Smooth muscle cell (in vitro differentiated cells): Measurements from ENCODE around the gene FCRLB. TPM values are rescaled to one million over a fixed set of nuclear protein-coding genes. Genes with fewer than 3 reads are reported as not detected.

ENCODE experiments used
- DNase-seq: peaks from one replicate; lab custom pipeline; 2025; ENCODE audit not compliant: unreplicated experiment; lab: John Stamatoyannopoulos, UW
- H2AFZ ChIP-seq: fragments of 200-600 bp; sonication (generic); 2 replicates; pipeline ENCODE4 v1.6.0; 2016; ENCODE audit warnings: antibody characterized with exemption, low read depth, mild to moderate bottlenecking
- H3F3A ChIP-seq: fragments of 200-600 bp; sonication (generic); 2 replicates; pipeline ENCODE4 v1.6.0; 2017; ENCODE audit warnings: antibody characterized with exemption, low read depth
- H3K27ac ChIP-seq: fragments of 200-600 bp; sonication (generic); 2 replicates; pipeline ENCODE4 v1.5.1; 2016; ENCODE audit warnings: low read depth, mild to moderate bottlenecking
- H3K27me3 ChIP-seq: fragments of 200-600 bp; sonication (generic); 2 replicates; pipeline ENCODE4 v1.6.1; 2016; ENCODE audit warnings: low read depth, mild to moderate bottlenecking
- H3K36me3 ChIP-seq: fragments of 200-600 bp; sonication (generic); 2 replicates; pipeline ENCODE4 v1.5.1; 2016; ENCODE audit warnings: low read depth
- H3K4me1 ChIP-seq: fragments of 200-600 bp; sonication (generic); 2 replicates; pipeline ENCODE4 v1.5.1; 2016; ENCODE audit warnings: low read depth
- H3K4me2 ChIP-seq: fragments of 200-600 bp; sonication (generic); 2 replicates; pipeline ENCODE4 v1.6.0; 2016; ENCODE audit warnings: mild to moderate bottlenecking
- H3K4me3 ChIP-seq: fragments of 200-600 bp; sonication (generic); 2 replicates; pipeline ENCODE4 v1.5.1; 2016; ENCODE audit warnings: mild to moderate bottlenecking
- H3K79me2 ChIP-seq: fragments of 200-600 bp; sonication (generic); 2 replicates; pipeline ENCODE4 v1.6.0; 2016; ENCODE audit warnings: low read depth, mild to moderate bottlenecking
- H3K9ac ChIP-seq: fragments of 200-600 bp; sonication (generic); 2 replicates; pipeline ENCODE4 v1.6.0; 2016; ENCODE audit warnings: low read depth
- H3K9me3 ChIP-seq: fragments of 200-600 bp; sonication (generic); replicated peaks from 2 replicates; pipeline ENCODE4 v1.5.1; 2016; ENCODE audit warnings: low read depth
- H4K20me1 ChIP-seq: fragments of 200-600 bp; sonication (generic); 2 replicates; pipeline ENCODE4 v1.6.0; 2016; ENCODE audit warnings: low read depth
- CTCF ChIP-seq: fragments of 200-600 bp; sonication (generic); IDR thresholded peaks from 2 replicates; pipeline ENCODE4 v1.5.1; 2017; ENCODE audit warnings: borderline replicate concordance, mild to moderate bottlenecking, antibody characterized with exemption; ENCODE audit not compliant: insufficient read depth, poor library complexity, severe bottlenecking
- WGBS: methylation state at CpG from one replicate; pipeline ENCODE4 v1.1.7; 2016; ENCODE audit warnings: low lambda C conversion rate; 5-methylcytosine and 5-hydroxymethylcytosine counted together
- polyA plus RNA-seq: library from polyadenylated mRNA; unstranded; fragments of >200 nt; fragmentation: Nextera tagmentation; extraction: Ambion mirVana; gene quantifications from 2 replicates; pipeline ENCODE4 v1.2.1, GENCODE V29; 2016
- total RNA-seq: library from RNA; depleted of rRNA; stranded (reverse); fragments of >200 nt; gene quantifications from 2 replicates; pipeline ENCODE4 v1.2.3, GENCODE V29; 2014

The FCRLB gene
- total and polyA plus RNA-seq, 2 experiments from 2014 or later, result 0.50 to 0.99 TPM

DNA sequence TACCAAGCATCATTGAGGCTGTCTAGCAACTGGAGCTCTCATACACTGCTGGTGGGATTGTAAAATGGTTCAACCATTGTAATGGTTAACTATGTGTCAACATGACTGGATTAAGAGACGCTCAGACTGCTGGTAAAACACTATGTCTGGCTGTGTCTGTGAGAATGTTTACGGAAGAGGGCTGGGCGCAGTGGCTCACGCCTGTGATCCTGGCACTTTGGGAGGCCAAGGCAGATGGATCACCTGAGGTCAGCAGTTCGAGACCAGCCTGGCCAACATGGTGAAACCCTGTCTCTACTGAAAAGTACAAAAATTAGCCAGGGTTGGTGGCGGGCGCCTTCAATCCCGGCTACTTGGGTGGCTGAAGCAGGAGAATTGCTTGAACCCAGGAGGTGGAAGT, 19.1 kb upstream of the FCRLB start:
- no peaks in the 10 kb centered on the region for H3K9me3 ChIP-seq
- H4K20me1 ChIP-seq, result no peaks in the 10 kb centered on the region
- H3K4me1 ChIP-seq, result no peaks in the 10 kb centered on the region
- no peak for TF ChIP-seq CTCF
- H3K27ac ChIP-seq, result no peak overlapping the region
- H3K4me2 ChIP-seq, result no peak overlapping the region
- no peaks in the 10 kb centered on the region for H3K36me3 ChIP-seq
- no peaks in the 10 kb centered on the region for H3K79me2 ChIP-seq
- 52% methylated on average over 8 of the region's 8 CpGs for WGBS
- H3K9ac ChIP-seq, result no peak overlapping the region
- no peak overlapping the region for H3K4me3 ChIP-seq
- no peak for DNase-seq
- H2AFZ ChIP-seq, result no peak overlapping the region
- H3K27me3 ChIP-seq, result peaks cover 2% of the 10 kb centered on the region
- H3F3A ChIP-seq, result no peaks in the 10 kb centered on the region

DNA sequence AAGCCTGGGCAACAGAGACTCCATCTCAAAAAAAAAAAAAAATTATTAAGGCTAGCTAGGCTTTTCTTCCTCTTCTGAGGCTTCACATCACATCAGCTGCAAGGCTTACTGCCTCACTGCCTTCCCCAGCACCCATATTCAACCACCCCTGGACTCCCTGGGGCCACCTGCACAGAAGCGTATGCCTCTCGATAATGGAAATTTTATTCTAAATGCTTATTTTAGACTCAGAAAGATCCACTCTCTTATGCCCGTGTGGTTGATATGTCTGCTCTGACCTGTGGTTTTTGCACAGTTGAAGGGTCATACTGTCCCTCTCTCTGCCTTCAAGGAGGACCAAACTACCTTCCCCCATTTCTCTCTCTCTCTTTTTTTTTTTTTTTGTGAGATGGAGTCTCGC, 15.8 kb upstream of the FCRLB start:
- no peak overlapping the region for H3K4me2 ChIP-seq
- no peak overlapping the region for H2AFZ ChIP-seq
- H4K20me1 ChIP-seq, result no peaks in the 10 kb centered on the region
- no peaks in the 10 kb centered on the region for H3K36me3 ChIP-seq
- no peak overlapping the region for H3K9ac ChIP-seq
- no peak overlapping the region for H3K4me3 ChIP-seq
- no peaks in the 10 kb centered on the region for H3K9me3 ChIP-seq
- peak overlapping the region; percentile 97 for H3K27ac ChIP-seq
- TF ChIP-seq CTCF, result no peak
- no peaks in the 10 kb centered on the region for H3F3A ChIP-seq
- H3K4me1 ChIP-seq, result no peaks in the 10 kb centered on the region
- no peaks in the 10 kb centered on the region for H3K27me3 ChIP-seq
- H3K79me2 ChIP-seq, result no peaks in the 10 kb centered on the region
- WGBS, result 81% methylated on average over 4 of the region's 4 CpGs
- no peak for DNase-seq

DNA sequence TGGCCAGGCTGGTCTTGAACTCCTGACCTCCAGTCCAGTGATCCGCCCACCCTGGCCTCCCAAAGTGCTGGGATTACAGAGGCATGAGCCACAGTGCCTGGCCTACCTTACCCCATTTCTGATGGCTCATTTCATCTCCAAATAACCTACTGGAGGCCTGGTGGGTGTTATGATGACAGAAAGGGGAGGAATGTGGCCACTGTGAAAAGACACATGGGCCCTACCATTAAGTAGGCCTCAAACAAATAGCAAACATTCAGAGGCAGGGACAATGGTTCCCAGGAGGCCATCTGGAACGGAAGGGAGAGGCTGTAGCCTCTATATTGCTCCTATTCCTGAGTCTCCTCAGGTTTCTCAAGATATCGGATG, 15.2 kb upstream of the FCRLB start:
- Histone ChIP-seq H3F3A (no peaks in the 10 kb centered on the region), H3K4me2 (no peak overlapping the region), H3K9ac (peak overlapping the region; percentile 78), H3K27ac (peak overlapping the region; percentile 97), H3K9me3 (no peaks in the 10 kb centered on the region), H3K4me1 (no peaks in the 10 kb centered on the region), H4K20me1 (no peaks in the 10 kb centered on the region), H2AFZ (no peak overlapping the region), H3K79me2 (no peaks in the 10 kb centered on the region), H3K4me3 (no peak overlapping the region), H3K36me3 (no peaks in the 10 kb centered on the region), H3K27me3 (no peaks in the 10 kb centered on the region)
- TF ChIP-seq CTCF, result no peak
- no peak for DNase-seq
- WGBS, result 38% methylated on average over 3 of the region's 3 CpGs

GRCh38 chr1:161706482-161707347, 14.6 kb upstream of the FCRLB start, which contains the start of gene FCRLA:
Gene FCRLA, plus strand, starts transcription at chr1:161707229. Its CDS starts 36 bp downstream, at chr1:161707265.
- no peak for DNase-seq

More at GRCh38 chr1:161706482-161707347, 14.6 kb upstream of the FCRLB start, which contains the start of gene FCRLA:
- Histone ChIP-seq H3K4me3 (no peak within 1 kb of the TSS), H3K27ac (peak within 1 kb of the TSS; percentile 97), H3K36me3 (no peaks in the 10 kb centered on the region), H3K9ac (peak within 1 kb of the TSS; percentile 78), H3F3A (no peaks in the 10 kb centered on the region), H3K4me2 (peak within 1 kb of the TSS; percentile 47), H3K27me3 (no peaks in the 10 kb centered on the region), H3K79me2 (no peaks in the 10 kb centered on the region), H3K9me3 (no peaks in the 10 kb centered on the region), H2AFZ (no peak within 1 kb of the TSS), H4K20me1 (no peaks in the 10 kb centered on the region), H3K4me1 (no peaks in the 10 kb centered on the region)
- WGBS, result 27% methylated on average over 4 of the region's 4 CpGs
- no peak for TF ChIP-seq CTCF
